Measurements from ENCODE around the gene ICAM5. TPM values are rescaled to one million over a fixed set of nuclear protein-coding genes. Genes with fewer than 3 reads are reported as not detected.

ICAM5 gene
- total and polyA plus RNA-seq, 5 experiments from 2014 or later, result not detected

DNA sequence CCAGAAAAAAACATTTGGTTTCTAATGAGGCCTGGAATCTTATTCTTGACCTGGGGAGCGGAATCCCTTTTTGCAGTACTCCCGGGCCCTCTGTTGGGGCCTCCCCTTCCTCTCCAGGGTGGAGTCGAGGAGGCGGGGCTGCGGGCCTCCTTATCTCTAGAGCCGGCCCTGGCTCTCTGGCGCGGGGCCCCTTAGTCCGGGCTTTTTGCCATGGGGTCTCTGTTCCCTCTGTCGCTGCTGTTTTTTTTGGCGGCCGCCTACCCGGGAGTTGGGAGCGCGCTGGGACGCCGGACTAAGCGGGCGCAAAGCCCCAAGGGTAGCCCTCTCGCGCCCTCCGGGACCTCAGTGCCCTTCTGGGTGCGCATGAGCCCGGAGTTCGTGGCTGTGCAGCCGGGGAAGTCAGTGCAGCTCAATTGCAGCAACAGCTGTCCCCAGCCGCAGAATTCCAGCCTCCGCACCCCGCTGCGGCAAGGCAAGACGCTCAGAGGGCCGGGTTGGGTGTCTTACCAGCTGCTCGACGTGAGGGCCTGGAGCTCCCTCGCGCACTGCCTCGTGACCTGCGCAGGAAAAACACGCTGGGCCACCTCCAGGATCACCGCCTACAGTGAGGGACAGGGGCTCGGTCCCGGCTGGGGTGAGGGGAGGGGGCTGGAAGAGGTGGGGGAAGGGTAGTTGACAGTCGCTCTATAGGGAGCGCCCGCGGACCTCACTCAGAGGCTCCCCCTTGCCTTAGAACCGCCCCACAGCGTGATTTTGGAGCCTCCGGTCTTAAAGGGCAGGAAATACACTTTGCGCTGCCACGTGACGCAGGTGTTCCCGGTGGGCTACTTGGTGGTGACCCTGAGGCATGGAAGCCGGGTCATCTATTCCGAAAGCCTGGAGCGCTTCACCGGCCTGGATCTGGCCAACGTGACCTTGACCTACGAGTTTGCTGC lies 2.7 kb upstream of the ICAM5 start, which contains the start of gene ICAM4:
ICAM4 (plus strand) TSS at position 153 of the 935 bp plus-strand sequence; CDS start at position 211, 58 bp downstream.
- H3K36me3 Mint-ChIP-seq, result peaks cover 9 to 26% (median 10%) of the 10 kb centered on the region in 3 donors
- peak within 1 kb of the TSS; percentile 42 to 91 (median 78) for H3K4me3 Mint-ChIP-seq
- DNase-seq, result no peak
- H3K27me3 Mint-ChIP-seq, result peaks cover 8 to 41% (median 23%) of the 10 kb centered on the region in 5 donors
- H3K9me3 Mint-ChIP-seq, result no peaks in the 10 kb centered on the region
- peaks cover 27 to 64% (median 50%) of the 10 kb centered on the region in 4 donors for H3K4me1 Mint-ChIP-seq
- peak within 1 kb of the TSS in 2 of 10 donors; percentile 12 to 23 for H3K27ac Mint-ChIP-seq
- no peak for ATAC-seq
- POLR2A ChIA-PET, result interaction anchor here (0.5 to 1.6 kb wide), 3 partner anchors 16 to 345 kb away, joined by 3 to 5 read pairs (median 3); partner anchors contain the start of genes ICAM1 and TYK2

DNA sequence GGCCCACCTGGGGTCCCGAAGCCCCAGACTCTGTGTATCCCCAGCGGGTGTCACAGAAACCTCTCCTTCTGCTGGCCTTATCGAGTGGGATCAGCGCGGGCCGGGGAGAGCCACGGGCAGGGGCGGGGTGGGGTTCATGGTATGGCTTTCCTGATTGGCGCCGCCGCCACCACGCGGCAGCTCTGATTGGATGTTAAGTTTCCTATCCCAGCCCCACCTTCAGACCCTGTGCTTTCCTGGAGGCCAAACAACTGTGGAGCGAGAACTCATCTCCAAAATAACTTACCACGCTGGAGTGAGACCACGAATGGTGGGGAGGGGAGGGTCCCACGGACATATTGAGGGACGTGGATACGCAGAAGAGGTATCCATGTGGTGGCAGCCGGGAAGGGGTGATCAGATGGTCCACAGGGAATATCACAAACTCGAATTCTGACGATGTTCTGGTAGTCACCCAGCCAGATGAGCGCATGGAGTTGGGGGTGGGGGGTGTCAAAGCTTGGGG lies 1.0 kb upstream of the ICAM5 start:
- Mint-ChIP-seq H3K4me1 (peaks cover 35 to 78% (median 63%) of the 10 kb centered on the region in 4 donors), H3K27ac (peak overlapping the region in 7 of 10 donors; percentile 19 to 76 (median 44)), H3K4me3 (peak overlapping the region; percentile 71 to 94 (median 84)), H3K36me3 (peaks cover 9 to 22% (median 10%) of the 10 kb centered on the region in 3 donors), H3K27me3 (peaks cover 15 to 57% (median 36%) of the 10 kb centered on the region in 5 donors), H3K9me3 (peaks cover 0 to 2% (median 0%) of the 10 kb centered on the region in 9 donors)
- ATAC-seq (no peak), DNase-seq (peak in 1 of 10 donors; percentile 18)
- POLR2A ChIA-PET, result interaction anchor here (0.9 to 1.8 kb wide), 7 partner anchors 8 to 99 kb away, joined by 3 to 9 read pairs (median 4); partner anchors contain the start of genes ICAM1, RAVER1 and TYK2

DNA sequence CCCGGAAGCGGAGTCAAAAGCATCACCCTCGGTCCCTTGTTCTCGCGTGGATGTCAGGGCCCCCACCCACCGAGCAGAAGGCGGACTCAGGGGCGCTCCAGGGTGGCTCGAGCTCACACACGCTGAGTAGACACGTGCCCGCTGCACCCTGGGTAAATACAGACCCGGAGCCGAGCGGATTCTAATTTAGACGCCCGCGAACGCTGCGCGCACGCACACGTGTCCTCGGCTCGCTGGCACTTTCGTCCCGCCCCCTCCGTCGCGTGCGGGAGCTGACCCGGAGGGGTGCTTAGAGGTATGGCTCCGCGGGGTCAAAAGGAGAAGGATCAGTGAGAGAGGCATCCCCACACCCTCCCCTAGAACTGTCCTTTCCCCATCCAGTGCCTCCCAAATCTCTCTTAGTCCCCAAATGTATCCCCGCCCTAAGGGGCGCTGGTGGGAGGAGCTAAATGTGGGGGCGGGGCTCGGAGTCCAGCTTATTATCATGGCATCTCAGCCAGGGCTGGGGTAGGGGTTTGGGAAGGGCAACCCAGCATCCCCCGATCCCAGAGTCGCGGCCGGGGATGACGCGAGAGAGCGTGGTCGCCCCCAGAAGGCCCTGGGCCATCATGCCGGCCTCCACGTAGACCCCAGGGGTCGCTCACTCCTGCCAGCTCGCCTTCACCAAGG lies 451 bp upstream of the ICAM5 start:
- Mint-ChIP-seq H3K27ac (peak overlapping the region in 6 of 10 donors; percentile 19 to 76 (median 42)), H3K4me1 (peaks cover 35 to 78% (median 64%) of the 10 kb centered on the region in 4 donors)

GRCh38 chr19:10290357-10290875 lies 664 bp downstream of the ICAM5 start:
- peak in 1 of 10 donors; percentile 21 for DNase-seq
- Mint-ChIP-seq H3K4me1 (peaks cover 33 to 82% (median 69%) of the 10 kb centered on the region in 4 donors), H3K27ac (peak overlapping the region in 4 of 10 donors; percentile 25 to 50 (median 39)), H3K9me3 (peaks cover 0 to 2% (median 0%) of the 10 kb centered on the region in 9 donors), H3K4me3 (peak overlapping the region; percentile 71 to 94 (median 84)), H3K27me3 (peaks cover 15 to 74% (median 39%) of the 10 kb centered on the region in 5 donors), H3K36me3 (peaks cover 0 to 8% (median 3%) of the 10 kb centered on the region in 3 donors)
- POLR2A ChIA-PET, result interaction anchor here (1.8 to 2.5 kb wide), 2 partner anchors 10 to 20 kb away, joined by 4 to 13 read pairs; partner anchors contain the start of gene ICAM1
- no peak for ATAC-seq

More for the DNA sequence above, 451 bp upstream of the ICAM5 start:
- Mint-ChIP-seq H3K9me3 (peaks cover 0 to 2% (median 0%) of the 10 kb centered on the region in 9 donors), H3K4me3 (peak overlapping the region; percentile 71 to 94 (median 84)), H3K36me3 (peaks cover 5 to 17% (median 9%) of the 10 kb centered on the region in 3 donors), H3K27me3 (peaks cover 15 to 63% (median 36%) of the 10 kb centered on the region in 5 donors)
- peak; percentile 63 to 76 for ATAC-seq
- POLR2A ChIA-PET, result interaction anchor here (0.6 to 1.8 kb wide), 8 partner anchors 9 to 99 kb away, joined by 3 to 9 read pairs (median 4); partner anchors contain the start of genes ICAM1, RAVER1 and TYK2
- DNase-seq, result peak; percentile 39 to 76 (median 61)

- ATAC-seq (peak; percentile 12 to 24), DNase-seq (peak in 6 of 10 donors; percentile 18 to 56 (median 37))
- peaks cover 18 to 79% (median 42%) of the 10 kb centered on the region in 5 donors for H3K27me3 Mint-ChIP-seq
- peaks cover 0 to 2% (median 0%) of the 10 kb centered on the region in 9 donors for H3K9me3 Mint-ChIP-seq
- H3K36me3 Mint-ChIP-seq, result peaks cover 0 to 4% (median 0%) of the 10 kb centered on the region in 3 donors
- H3K4me3 Mint-ChIP-seq, result peak overlapping the region; percentile 71 to 94 (median 84)
- peaks cover 36 to 82% (median 75%) of the 10 kb centered on the region in 4 donors for H3K4me1 Mint-ChIP-seq
- POLR2A ChIA-PET, result interaction anchor here (0.7 to 2.5 kb wide), 5 partner anchors 21 to 90 kb away, joined by 3 to 13 read pairs (median 4); partner anchors contain the start of genes ICAM1, MRPL4, RAVER1 and TYK2
- peak overlapping the region in 4 of 10 donors; percentile 25 to 71 (median 50) for H3K27ac Mint-ChIP-seq
Observed at GRCh38 chr19:10290876-10291553, 1.3 kb downstream of the ICAM5 start.

GRCh38 chr19:10291554-10292205 lies 1.9 kb downstream of the ICAM5 start:
- H3K27me3 Mint-ChIP-seq, result peaks cover 18 to 79% (median 42%) of the 10 kb centered on the region in 5 donors
- peaks cover 0 to 4% (median 0%) of the 10 kb centered on the region in 3 donors for H3K36me3 Mint-ChIP-seq

DNA sequence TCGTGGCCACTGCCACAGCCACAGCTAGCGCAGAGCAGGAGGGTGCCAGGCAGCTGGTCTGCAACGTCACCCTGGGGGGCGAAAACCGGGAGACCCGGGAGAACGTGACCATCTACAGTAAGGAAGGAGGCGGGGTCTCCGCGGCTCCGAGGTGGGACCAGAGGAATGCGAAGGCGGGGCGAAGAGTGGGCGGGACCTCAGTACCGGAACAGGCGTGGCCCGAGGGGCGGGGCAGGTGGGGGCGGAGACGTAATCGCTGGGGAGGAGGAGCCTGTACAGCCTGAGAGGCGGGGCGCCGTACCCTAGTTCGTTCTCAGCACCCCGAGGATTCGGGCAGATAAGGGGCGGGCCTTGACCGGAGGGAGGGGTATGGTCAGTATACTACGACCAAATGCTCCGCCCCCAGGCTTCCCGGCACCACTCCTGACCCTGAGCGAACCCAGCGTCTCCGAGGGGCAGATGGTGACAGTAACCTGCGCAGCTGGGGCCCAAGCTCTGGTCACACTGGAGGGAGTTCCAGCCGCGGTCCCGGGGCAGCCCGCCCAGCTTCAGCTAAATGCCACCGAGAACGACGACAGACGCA lies 2.5 kb downstream of the ICAM5 start:
- peaks cover 32 to 72% (median 68%) of the 10 kb centered on the region in 4 donors for H3K4me1 Mint-ChIP-seq
- ATAC-seq (peak; percentile 7 to 38), DNase-seq (peak; percentile 51 to 78 (median 60))
- H3K9me3 Mint-ChIP-seq, result peaks cover 0 to 2% (median 0%) of the 10 kb centered on the region in 9 donors
- peaks cover 0 to 4% (median 0%) of the 10 kb centered on the region in 3 donors for H3K36me3 Mint-ChIP-seq
- H3K4me3 Mint-ChIP-seq, result peak overlapping the region; percentile 39 to 94 (median 84)
- POLR2A ChIA-PET, result interaction anchor here (0.9 to 2.5 kb wide), 5 partner anchors 22 to 88 kb away, joined by 3 to 13 read pairs (median 5); partner anchors contain the start of genes ICAM1, MRPL4, RAVER1 and TYK2
- peaks cover 18 to 79% (median 42%) of the 10 kb centered on the region in 5 donors for H3K27me3 Mint-ChIP-seq
- H3K27ac Mint-ChIP-seq, result peak overlapping the region in 5 of 10 donors; percentile 14 to 85 (median 48)

More at GRCh38 chr19:10291554-10292205, 1.9 kb downstream of the ICAM5 start:
- POLR2A ChIA-PET, result interaction anchor here (0.7 to 2.5 kb wide), 5 partner anchors 21 to 89 kb away, joined by 3 to 13 read pairs (median 4); partner anchors contain the start of genes ICAM1, MRPL4, RAVER1 and TYK2
- H3K9me3 Mint-ChIP-seq, result peaks cover 0 to 2% (median 0%) of the 10 kb centered on the region in 9 donors
- H3K4me3 Mint-ChIP-seq, result peak overlapping the region; percentile 71 to 94 (median 84)
- H3K27ac Mint-ChIP-seq, result peak overlapping the region in 5 of 10 donors; percentile 14 to 85 (median 54)
- peaks cover 32 to 77% (median 72%) of the 10 kb centered on the region in 4 donors for H3K4me1 Mint-ChIP-seq
- DNase-seq, result peak in 1 of 10 donors; percentile 36
- peak in 1 of 2 donors; percentile 2 for ATAC-seq

DNA sequence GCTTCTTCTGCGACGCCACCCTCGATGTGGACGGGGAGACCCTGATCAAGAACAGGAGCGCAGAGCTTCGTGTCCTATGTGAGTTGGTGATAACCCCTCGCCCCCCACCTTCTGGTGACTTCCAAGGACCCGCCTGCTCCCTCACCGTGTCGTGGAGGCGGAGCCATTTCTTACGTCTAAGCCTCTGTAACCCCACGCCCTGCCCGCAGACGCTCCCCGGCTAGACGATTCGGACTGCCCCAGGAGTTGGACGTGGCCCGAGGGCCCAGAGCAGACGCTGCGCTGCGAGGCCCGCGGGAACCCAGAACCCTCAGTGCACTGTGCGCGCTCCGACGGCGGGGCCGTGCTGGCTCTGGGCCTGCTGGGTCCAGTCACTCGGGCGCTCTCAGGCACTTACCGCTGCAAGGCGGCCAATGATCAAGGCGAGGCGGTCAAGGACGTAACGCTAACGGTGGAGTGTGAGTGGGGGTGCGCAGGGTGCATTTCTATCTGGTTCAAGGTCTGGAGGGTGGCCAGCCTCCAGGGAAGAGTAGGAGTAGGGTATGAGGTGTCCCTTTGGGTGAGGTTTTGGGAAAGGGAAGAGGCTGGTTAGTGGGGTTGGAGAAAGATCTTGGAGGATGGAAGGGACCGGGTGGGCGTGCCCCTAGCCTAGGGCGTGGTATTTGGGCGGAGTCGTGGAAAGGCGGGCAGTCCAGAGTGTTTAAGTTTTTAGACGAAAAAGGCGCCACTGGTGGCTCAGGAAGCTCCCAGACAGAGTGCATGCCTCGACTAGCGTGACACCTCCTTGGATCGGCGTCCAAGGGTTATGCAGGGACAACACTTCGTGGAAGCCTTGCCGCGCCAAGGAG lies 3.3 kb downstream of the ICAM5 start:
- peak overlapping the region in 3 of 10 donors; percentile 10 to 85 (median 74) for H3K27ac Mint-ChIP-seq
- peak overlapping the region; percentile 34 to 94 (median 84) for H3K4me3 Mint-ChIP-seq
- POLR2A ChIA-PET, result interaction anchor here (1.5 to 2.0 kb wide), 3 partner anchors 22 to 88 kb away, joined by 3 to 5 read pairs (median 5); partner anchors contain the start of genes ICAM1, RAVER1 and TYK2
- H3K27me3 Mint-ChIP-seq, result peaks cover 16 to 73% (median 39%) of the 10 kb centered on the region in 5 donors
- peaks cover 30 to 66% (median 61%) of the 10 kb centered on the region in 4 donors for H3K4me1 Mint-ChIP-seq
- no peak for ATAC-seq
- peaks cover 0 to 4% (median 0%) of the 10 kb centered on the region in 3 donors for H3K36me3 Mint-ChIP-seq
- no peak for DNase-seq
- H3K9me3 Mint-ChIP-seq, result peaks cover 0 to 2% (median 0%) of the 10 kb centered on the region in 9 donors

All from naive thymus-derived CD8-positive, alpha-beta T cell (primary cell).